ENCODE data around the gene ROBO2.

Gene ROBO2

DNA sequence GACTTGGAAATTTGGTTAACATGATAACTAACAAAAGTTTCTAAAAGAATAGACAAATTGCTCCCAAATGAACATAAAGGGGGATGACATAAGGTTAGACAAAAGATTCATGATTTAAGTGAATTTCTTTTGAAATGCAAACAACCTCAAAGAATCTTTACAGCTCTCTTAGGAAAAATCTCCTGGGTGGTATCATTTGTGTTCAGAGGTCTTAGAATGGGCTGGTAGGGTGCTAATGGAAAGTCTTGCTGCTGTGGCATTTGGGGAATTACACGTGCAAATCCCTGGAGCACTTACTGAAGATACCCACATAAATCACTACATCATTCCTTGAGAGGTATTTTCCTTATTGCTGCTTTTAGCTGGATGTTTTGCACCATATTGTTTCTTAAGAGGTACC lies 14.4 kb upstream of the ROBO2 start:
- TF ChIP-seq GABPA (IDR thresholded peaks at IDR 0.05; ENCODE audit: low read depth): no peak
- Histone ChIP-seq H3K27me3 (ENCODE audit: insufficient read depth, poor library complexity, severe bottlenecking) (no peaks in the 10 kb centered on the region), H3K27ac (replicated peaks) (no peak overlapping the region), H3K4me3 (replicated peaks; ENCODE audit: insufficient read depth, low read length) (no peak overlapping the region)
- no peak for DNase-seq (ENCODE audit: low read depth in 1 of 2, low spot score in 1 of 2)

GRCh38 chr3:77026904-77027634 lies 12.8 kb upstream of the ROBO2 start:
- TF ChIP-seq, protein P1, sequence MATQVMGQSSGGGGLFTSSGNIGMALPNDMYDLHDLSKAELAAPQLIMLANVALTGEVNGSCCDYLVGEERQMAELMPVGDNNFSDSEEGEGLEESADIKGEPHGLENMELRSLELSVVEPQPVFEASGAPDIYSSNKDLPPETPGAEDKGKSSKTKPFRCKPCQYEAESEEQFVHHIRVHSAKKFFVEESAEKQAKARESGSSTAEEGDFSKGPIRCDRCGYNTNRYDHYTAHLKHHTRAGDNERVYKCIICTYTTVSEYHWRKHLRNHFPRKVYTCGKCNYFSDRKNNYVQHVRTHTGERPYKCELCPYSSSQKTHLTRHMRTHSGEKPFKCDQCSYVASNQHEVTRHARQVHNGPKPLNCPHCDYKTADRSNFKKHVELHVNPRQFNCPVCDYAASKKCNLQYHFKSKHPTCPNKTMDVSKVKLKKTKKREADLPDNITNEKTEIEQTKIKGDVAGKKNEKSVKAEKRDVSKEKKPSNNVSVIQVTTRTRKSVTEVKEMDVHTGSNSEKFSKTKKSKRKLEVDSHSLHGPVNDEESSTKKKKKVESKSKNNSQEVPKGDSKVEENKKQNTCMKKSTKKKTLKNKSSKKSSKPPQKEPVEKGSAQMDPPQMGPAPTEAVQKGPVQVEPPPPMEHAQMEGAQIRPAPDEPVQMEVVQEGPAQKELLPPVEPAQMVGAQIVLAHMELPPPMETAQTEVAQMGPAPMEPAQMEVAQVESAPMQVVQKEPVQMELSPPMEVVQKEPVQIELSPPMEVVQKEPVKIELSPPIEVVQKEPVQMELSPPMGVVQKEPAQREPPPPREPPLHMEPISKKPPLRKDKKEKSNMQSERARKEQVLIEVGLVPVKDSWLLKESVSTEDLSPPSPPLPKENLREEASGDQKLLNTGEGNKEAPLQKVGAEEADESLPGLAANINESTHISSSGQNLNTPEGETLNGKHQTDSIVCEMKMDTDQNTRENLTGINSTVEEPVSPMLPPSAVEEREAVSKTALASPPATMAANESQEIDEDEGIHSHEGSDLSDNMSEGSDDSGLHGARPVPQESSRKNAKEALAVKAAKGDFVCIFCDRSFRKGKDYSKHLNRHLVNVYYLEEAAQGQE (IDR thresholded peaks at IDR 0.05; ENCODE audit: insufficient replicate concordance, low read depth): no peak
- no peak for TF ChIP-seq GABPA (IDR thresholded peaks at IDR 0.05; ENCODE audit: low read depth)
- H3K27ac ChIP-seq (replicated peaks): no peak overlapping the region
- no peak overlapping the region for H3K4me3 ChIP-seq (replicated peaks; ENCODE audit: insufficient read depth, low read length)
- no peaks in the 10 kb centered on the region for H3K27me3 ChIP-seq (ENCODE audit: insufficient read depth, poor library complexity, severe bottlenecking)
- DNase-seq (ENCODE audit: low read depth in 1 of 2, low spot score in 1 of 2): no peak

DNA sequence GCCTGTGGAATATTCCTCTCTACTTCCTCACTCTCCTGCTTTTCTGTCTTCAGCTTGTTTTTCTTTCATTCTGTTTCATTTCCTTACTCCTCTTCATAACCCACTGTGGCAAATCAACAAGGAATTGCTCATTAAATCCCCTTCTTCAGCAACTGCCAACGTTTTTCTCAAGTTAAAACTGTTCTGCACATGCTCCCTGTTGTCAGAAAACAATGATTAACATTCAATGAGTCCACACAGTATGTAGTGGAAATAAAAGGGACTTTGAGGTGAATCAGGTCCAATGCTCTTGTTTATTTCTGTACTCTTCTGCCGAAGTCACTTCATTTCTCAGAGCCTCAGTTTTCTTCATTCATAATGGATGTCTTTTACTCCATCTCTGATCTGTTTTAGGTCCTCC lies 11.9 kb upstream of the ROBO2 start:
- Histone ChIP-seq H3K27ac (replicated peaks) (no peak overlapping the region), H3K4me3 (replicated peaks; ENCODE audit: insufficient read depth, low read length) (no peak overlapping the region), H3K27me3 (ENCODE audit: insufficient read depth, poor library complexity, severe bottlenecking) (no peaks in the 10 kb centered on the region)
- TF ChIP-seq POLR2AphosphoS5 (IDR thresholded peaks at IDR 0.05; ENCODE audit: low read depth) (no peak), CTCF (IDR thresholded peaks at IDR 0.05; ENCODE audit: insufficient read depth, low read length) (no peak), GABPA (IDR thresholded peaks at IDR 0.05; ENCODE audit: low read depth) (no peak), SPI1 (IDR thresholded peaks at IDR 0.05; ENCODE audit: borderline replicate concordance, low read depth) (no peak)
- TF ChIP-seq, protein P1 (IDR thresholded peaks at IDR 0.05; ENCODE audit: insufficient replicate concordance, low read depth): no peak
- no peak for DNase-seq (ENCODE audit: low read depth in 1 of 2, low spot score in 1 of 2)

GRCh38 chr3:77038468-77038929 lies 1.4 kb upstream of the ROBO2 start:
- peaks cover 32% of the 10 kb centered on the region for H3K27me3 ChIP-seq (ENCODE audit: insufficient read depth, poor library complexity, severe bottlenecking)
- DNase-seq (ENCODE audit: low read depth in 1 of 2, low spot score in 1 of 2): peak; percentile 35 to 57
- no peak overlapping the region for H3K4me3 ChIP-seq (replicated peaks; ENCODE audit: insufficient read depth, low read length)
- H3K27ac ChIP-seq (replicated peaks): no peak overlapping the region
- TF ChIP-seq POLR2AphosphoS5 (IDR thresholded peaks at IDR 0.05; ENCODE audit: low read depth) (no peak), CTCF (IDR thresholded peaks at IDR 0.05; ENCODE audit: insufficient read depth, low read length) (peak; percentile 18)
